Measurements from ENCODE around the gene ZSCAN9.

Gene ZSCAN9

GRCh38 chr6:28225056-28225834 lies at the start of gene ZSCAN9:
Gene ZSCAN9, plus strand, starts transcription at chr6:28225275. Its CDS starts 1,810 bp downstream, at chr6:28227085.
- FAIRE-seq: peak; percentile 72
- DNase-seq (ENCODE audit: insufficient read length, low spot score): peak; percentile 81

DNA sequence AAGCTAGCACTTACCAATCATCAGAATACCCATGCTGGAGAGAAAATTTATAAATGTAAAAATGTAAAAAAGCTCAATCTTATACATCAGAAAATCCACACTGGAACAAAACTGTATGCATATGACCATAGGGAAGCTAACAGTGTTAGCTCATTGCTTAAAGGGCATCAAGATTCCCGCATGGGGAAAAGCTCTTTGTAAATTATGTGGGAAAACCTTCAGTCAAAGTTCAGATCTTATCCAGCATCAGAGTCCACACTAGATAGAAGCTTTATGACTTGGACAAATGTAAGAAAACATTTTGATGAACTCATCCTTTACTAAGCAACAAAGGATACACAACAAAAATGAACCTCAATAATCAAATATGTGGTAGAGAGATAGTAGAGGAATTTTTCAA lies 48.7 kb upstream of the ZSCAN9 start:
- DNase-seq (ENCODE audit: insufficient read length, low spot score): no peak
- FAIRE-seq: no peak

DNA sequence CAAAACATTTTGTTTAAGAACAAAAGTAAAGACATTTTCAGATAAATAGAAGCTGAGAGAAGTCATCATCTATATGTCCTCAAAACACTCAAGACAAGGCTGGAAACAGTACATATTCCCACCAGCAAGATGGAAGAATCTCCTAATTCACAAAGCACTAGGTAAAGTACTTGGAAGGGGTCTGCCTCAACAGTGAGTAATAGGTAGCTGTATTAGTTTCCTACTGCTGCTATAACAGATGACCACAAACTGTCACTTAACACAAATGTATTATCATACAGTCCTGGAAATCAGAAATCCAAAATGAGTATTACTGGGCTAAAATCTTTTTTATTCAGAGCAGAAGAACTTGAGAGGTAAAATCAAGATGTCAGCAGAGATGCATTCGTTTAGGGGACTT lies 42.8 kb upstream of the ZSCAN9 start:
- FAIRE-seq: peak; percentile 4
- DNase-seq (ENCODE audit: insufficient read length, low spot score): no peak

DNA sequence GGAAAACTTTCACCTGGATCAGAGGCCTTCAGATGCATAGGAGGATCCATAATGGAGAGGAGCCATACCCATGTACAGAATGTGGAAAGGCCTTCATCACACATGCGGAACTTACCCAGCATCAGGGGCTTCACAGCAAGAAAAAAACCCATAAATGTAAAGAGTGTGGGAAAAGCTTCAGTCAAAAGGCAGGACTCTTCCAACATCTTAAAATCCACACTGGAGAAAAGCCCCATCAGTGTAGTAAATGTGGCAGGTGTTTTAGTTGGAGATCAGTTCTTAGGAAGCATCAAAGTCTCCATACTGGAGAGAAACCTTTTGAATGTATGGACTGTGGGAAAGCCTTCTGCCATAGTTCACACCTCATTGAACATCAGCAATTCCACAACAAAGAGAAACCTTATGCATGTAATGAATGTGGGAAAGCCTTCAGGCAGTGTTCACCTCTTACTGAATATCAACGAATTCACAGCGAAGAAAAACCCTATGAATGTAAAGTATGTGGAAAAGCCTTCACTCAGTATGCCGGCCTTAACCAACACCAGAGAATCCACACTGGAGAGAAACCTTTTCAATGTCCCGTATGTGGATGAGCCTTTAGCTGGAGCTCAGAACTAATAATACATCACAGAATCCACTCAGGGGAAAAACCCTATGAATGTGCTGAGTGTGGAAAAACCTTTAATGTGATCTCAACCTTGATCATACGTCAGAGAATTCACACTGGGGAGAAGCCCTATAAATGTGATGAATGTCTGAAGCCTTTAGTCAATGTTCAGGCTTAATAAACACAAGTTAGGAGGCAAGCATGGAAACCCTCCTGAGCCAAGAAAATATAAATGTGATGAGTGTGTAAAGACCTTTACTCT lies 36.7 kb upstream of the ZSCAN9 start:
- DNase-seq (ENCODE audit: insufficient read length, low spot score): no peak
- no peak for FAIRE-seq

- DNase-seq (ENCODE audit: insufficient read length, low spot score) (no peak), FAIRE-seq (no peak)
Observed at GRCh38 chr6:28200020-28200419, 25.1 kb upstream of the ZSCAN9 start.

- FAIRE-seq: no peak
- DNase-seq (ENCODE audit: insufficient read length, low spot score): no peak
Observed at GRCh38 chr6:28203201-28203600, 21.9 kb upstream of the ZSCAN9 start.

- DNase-seq (ENCODE audit: insufficient read length, low spot score) (no peak), FAIRE-seq (no peak)
Observed at GRCh38 chr6:28205879-28206278, 19.2 kb upstream of the ZSCAN9 start.

DNA sequence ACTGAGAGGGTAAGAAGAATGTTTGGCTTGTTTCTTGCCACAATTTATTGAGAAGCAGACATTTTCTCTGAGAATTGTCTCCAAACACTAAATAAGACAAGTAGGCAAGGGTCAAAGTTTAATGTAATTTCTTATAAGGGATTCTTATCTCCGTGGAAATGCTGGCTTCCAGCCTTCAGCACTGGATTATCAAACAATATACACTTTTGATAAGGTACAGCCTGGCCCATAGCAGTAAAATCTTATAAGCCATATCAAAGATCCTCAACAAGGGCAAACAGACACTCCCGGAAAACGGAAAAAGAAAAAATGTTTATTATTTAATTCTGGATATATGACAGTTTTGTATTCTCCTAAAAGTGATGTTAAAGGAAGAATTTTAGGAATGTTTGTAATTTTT lies 18.5 kb upstream of the ZSCAN9 start:
- FAIRE-seq: no peak

DNA sequence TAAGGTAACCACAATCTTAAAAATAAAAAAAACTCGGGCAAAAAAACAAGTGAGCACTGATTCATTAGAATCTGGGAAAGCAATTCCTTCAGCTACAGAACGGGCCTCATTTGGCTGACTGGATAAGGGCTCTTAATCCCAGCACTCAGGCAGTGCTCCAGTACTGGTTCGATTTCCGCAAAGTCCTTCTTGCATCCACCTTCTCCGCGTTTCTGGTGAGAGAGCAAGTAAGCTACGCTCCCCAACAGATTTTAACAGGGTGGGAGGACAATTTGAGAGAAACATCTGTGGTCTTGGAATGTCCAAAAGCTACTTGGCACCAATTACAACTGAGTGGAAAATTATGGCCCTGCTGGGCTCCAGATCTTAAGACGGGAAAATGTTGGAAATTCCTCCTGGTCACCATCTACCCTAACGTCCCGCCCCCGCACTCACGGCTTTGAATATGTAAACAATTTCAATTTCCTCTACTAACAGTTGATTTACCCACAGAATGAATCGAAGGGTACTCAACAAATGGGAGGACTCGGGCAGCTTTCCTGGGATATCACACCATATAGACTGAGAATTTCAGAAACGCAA lies 18.1 kb upstream of the ZSCAN9 start:
- DNase-seq (ENCODE audit: insufficient read length, low spot score): no peak
- peak; percentile 20 for FAIRE-seq

More for the DNA sequence above, 18.5 kb upstream of the ZSCAN9 start:
- no peak for DNase-seq (ENCODE audit: insufficient read length, low spot score)

GRCh38 chr6:28207510-28208110 lies 17.5 kb upstream of the ZSCAN9 start:
- peak; percentile 54 for FAIRE-seq
- DNase-seq (ENCODE audit: insufficient read length, low spot score): peak; percentile 45

DNA sequence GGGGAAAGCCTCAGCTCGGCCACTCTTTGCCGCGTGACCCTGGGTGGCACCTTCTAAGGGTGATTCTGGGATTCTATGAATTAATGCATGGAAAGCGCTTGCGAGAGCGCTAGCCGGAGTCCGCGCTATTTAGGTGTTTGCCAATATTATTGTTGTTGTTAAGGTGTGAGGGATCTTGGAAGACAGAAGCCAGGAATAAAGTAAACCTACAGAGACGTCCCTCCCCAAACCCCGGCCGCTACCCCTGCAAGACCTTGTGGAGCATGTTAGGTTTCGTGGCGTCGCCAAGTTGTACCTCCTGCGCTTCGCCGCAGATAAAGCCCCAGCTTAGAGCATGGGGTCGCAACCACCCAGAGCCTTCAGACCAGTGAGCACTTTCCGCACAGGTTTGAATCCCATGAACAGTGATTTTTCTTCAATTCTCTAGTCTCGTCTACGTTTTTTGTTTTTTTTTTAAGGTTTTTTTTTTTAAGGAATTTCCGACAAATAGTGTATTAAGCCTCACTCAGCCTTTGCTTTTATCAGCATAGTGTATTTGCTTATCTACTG lies 16.9 kb upstream of the ZSCAN9 start:
- no peak for FAIRE-seq
- no peak for DNase-seq (ENCODE audit: insufficient read length, low spot score)

GRCh38 chr6:28209753-28210535 lies 15.1 kb upstream of the ZSCAN9 start:
- DNase-seq (ENCODE audit: insufficient read length, low spot score): no peak
- FAIRE-seq: no peak

- DNase-seq (ENCODE audit: insufficient read length, low spot score) (no peak), FAIRE-seq (no peak)
Observed at GRCh38 chr6:28211840-28212509, 13.1 kb upstream of the ZSCAN9 start.

GRCh38 chr6:28212510-28213212 lies 12.4 kb upstream of the ZSCAN9 start:
- FAIRE-seq (peak; percentile 80), DNase-seq (ENCODE audit: insufficient read length, low spot score) (peak; percentile 45)

GRCh38 chr6:28213213-28213523 lies 11.9 kb upstream of the ZSCAN9 start:
- FAIRE-seq (no peak), DNase-seq (ENCODE audit: insufficient read length, low spot score) (no peak)

DNA sequence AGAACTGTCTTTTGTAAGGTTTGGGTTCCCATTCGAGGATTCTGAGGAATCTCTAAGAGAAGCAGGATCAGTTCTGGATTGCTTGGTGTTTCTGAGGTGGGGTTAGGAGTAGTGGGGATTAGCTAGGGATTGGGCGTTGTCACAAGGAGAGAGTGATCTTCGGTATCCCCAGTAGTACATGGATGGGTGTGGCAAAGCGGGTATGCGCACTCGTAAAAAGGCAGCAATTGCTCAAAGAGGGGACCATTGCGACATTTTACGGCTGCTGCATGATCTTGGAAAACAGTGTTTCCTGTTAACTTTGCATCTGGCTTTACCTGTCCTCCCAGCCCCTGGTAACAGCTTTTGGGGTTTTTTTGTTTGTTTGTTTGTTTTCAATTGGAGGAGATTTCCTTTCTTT lies 9.7 kb upstream of the ZSCAN9 start:
- DNase-seq (ENCODE audit: insufficient read length, low spot score): no peak
- no peak for FAIRE-seq

- DNase-seq (ENCODE audit: insufficient read length, low spot score) (no peak), FAIRE-seq (peak; percentile 26)
Observed at GRCh38 chr6:28217890-28218289, 7.2 kb upstream of the ZSCAN9 start.

- FAIRE-seq (peak; percentile 65), DNase-seq (ENCODE audit: insufficient read length, low spot score) (peak; percentile 70)
Observed at GRCh38 chr6:28218312-28219248, 6.5 kb upstream of the ZSCAN9 start.

Measured in HTR-8/SVneo (cell line).